ENCODE measurements around the gene GSE1. TPM values are rescaled to one million over a fixed set of nuclear protein-coding genes. Genes with fewer than 3 reads are reported as not detected.

Gene GSE1
- total and polyA plus RNA-seq, 2 of the 13 experiments (the other 11 are each of a cell fraction or from before 2014, with no cell fraction given) = 16.1 to 31.2 TPM

DNA sequence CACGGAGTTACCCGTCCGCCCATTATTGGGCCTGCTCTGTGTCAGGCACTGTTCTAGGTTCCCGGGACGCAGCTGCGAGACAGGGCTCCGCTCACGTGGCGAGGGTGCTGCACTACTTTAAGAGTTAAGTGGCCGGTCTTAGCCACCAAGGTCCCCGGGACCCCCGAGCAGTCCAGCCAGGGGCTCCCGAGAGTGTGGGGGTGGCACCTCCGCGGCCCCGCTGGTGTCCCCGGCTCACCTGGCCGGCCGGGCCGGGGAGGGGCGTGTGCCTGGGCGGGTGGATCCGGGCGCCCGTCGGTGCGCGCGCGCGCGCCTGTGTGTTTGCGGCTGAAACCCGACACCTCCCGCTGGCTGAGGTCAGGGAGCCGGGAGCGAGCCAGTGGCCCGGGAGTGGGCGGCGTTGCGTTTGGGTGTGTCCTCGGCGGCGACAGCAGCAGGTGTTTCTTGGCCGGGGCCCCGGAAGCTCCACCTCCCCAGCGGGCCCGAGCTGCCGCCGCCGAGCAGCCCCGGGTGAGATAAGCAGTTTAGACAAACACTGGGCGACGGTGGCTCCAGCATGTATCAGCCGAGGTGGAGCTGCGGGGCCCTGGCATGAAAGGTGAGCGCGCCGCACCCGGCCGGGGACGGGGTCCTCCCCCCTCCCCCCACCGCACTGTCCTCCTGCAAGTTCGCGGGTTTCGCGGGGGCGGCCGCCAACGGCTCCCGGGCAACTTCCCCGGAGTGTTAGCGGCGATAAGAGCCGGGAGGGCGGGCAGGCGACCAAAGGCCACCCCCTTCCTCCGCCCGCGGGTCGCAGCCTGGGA is at the start of gene GSE1 (continued):
- TF ChIP-seq HNRNPH1 (optimal IDR thresholded peaks at IDR 0.05; ENCODE audit: low read depth, low read length) (no peak), TARDBP (CRISPR knock-in tag; IDR thresholded peaks at IDR 0.05) (no peak), NFYC (CRISPR knock-in tag; IDR thresholded peaks at IDR 0.05) (peak; percentile 51; the same call in 1 of the 2 replicates), BRCA1 (CRISPR knock-in tag; IDR thresholded peaks at IDR 0.05) (peak; percentile 65; the same call in 1 of the 2 replicates), ARNT2 (CRISPR knock-in tag; IDR thresholded peaks at IDR 0.05; ENCODE audit: low read depth) (no peak; the same call in 1 of the 2 replicates), MAF1 (CRISPR knock-in tag; IDR thresholded peaks at IDR 0.05; ENCODE audit: borderline replicate concordance) (0 out of 2 replicates have a peak, but pooled peaks have one; percentile 30), JUNB (CRISPR knock-in tag; IDR thresholded peaks at IDR 0.05; ENCODE audit: borderline replicate concordance) (no peak), ZNF367 (CRISPR knock-in tag; IDR thresholded peaks at IDR 0.05; ENCODE audit: borderline replicate concordance) (no peak; the same call in 1 of the 2 replicates), YY1 (IDR thresholded peaks at IDR 0.05; ENCODE audit: insufficient read depth, insufficient replicate concordance, low read depth, low read length) (peak; percentile 28), PHB2 (IDR thresholded peaks at IDR 0.05; ENCODE audit: partially characterized antibody) (no peak), HDAC6 (IDR thresholded peaks at IDR 0.05; ENCODE audit: low read depth, low read length) (no peak), U2AF1 (optimal IDR thresholded peaks at IDR 0.05; ENCODE audit: low read depth, low read length) (peak; percentile 55), KDM2A (CRISPR knock-in tag; IDR thresholded peaks at IDR 0.05; ENCODE audit: borderline replicate concordance, low read depth) (peak; percentile 90), IKZF1 (IDR thresholded peaks at IDR 0.05) (no peak), NFRKB (IDR thresholded peaks at IDR 0.05) (no peak), MAFF (IDR thresholded peaks at IDR 0.05; ENCODE audit: low read depth, low read length) (no peak), SAP130 (CRISPR knock-in tag; IDR thresholded peaks at IDR 0.05; ENCODE audit: low read depth) (peak; percentile 99), TCF7L2 (IDR thresholded peaks at IDR 0.05; ENCODE audit: low read depth, low read length) (no peak)
- TF ChIP-seq, protein P1, sequence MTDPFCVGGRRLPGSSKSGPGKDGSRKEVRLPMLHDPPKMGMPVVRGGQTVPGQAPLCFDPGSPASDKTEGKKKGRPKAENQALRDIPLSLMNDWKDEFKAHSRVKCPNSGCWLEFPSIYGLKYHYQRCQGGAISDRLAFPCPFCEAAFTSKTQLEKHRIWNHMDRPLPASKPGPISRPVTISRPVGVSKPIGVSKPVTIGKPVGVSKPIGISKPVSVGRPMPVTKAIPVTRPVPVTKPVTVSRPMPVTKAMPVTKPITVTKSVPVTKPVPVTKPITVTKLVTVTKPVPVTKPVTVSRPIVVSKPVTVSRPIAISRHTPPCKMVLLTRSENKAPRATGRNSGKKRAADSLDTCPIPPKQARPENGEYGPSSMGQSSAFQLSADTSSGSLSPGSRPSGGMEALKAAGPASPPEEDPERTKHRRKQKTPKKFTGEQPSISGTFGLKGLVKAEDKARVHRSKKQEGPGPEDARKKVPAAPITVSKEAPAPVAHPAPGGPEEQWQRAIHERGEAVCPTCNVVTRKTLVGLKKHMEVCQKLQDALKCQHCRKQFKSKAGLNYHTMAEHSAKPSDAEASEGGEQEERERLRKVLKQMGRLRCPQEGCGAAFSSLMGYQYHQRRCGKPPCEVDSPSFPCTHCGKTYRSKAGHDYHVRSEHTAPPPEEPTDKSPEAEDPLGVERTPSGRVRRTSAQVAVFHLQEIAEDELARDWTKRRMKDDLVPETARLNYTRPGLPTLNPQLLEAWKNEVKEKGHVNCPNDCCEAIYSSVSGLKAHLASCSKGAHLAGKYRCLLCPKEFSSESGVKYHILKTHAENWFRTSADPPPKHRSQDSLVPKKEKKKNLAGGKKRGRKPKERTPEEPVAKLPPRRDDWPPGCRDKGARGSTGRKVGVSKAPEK (CRISPR knock-in tag; IDR thresholded peaks at IDR 0.05; ENCODE audit: borderline replicate concordance) = no peak
- TF ChIP-seq, protein P2, sequence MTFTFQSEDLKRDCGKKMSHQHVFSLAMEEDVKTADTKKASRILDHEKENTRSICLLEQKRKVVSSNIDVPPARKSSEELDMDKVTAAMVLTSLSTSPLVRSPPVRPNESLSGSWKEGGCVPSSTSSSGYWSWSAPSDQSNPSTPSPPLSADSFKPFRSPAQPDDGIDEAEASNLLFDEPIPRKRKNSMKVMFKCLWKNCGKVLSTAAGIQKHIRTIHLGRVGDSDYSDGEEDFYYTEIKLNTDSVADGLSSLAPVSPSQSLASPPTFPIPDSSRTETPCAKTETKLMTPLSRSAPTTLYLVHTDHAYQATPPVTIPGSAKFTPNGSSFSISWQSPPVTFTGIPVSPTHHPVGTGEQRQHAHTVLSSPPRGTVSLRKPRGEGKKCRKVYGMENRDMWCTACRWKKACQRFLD (CRISPR knock-in tag; IDR thresholded peaks at IDR 0.05; ENCODE audit: borderline replicate concordance) = peak; percentile 21; the same call in 1 of the 2 replicates
- TF ChIP-seq, protein P3, sequence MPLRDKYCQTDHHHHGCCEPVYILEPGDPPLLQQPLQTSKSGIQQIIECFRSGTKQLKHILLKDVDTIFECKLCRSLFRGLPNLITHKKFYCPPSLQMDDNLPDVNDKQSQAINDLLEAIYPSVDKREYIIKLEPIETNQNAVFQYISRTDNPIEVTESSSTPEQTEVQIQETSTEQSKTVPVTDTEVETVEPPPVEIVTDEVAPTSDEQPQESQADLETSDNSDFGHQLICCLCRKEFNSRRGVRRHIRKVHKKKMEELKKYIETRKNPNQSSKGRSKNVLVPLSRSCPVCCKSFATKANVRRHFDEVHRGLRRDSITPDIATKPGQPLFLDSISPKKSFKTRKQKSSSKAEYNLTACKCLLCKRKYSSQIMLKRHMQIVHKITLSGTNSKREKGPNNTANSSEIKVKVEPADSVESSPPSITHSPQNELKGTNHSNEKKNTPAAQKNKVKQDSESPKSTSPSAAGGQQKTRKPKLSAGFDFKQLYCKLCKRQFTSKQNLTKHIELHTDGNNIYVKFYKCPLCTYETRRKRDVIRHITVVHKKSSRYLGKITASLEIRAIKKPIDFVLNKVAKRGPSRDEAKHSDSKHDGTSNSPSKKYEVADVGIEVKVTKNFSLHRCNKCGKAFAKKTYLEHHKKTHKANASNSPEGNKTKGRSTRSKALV (CRISPR knock-in tag; IDR thresholded peaks at IDR 0.05) = peak; percentile 93
- TF ChIP-seq, protein P4, sequence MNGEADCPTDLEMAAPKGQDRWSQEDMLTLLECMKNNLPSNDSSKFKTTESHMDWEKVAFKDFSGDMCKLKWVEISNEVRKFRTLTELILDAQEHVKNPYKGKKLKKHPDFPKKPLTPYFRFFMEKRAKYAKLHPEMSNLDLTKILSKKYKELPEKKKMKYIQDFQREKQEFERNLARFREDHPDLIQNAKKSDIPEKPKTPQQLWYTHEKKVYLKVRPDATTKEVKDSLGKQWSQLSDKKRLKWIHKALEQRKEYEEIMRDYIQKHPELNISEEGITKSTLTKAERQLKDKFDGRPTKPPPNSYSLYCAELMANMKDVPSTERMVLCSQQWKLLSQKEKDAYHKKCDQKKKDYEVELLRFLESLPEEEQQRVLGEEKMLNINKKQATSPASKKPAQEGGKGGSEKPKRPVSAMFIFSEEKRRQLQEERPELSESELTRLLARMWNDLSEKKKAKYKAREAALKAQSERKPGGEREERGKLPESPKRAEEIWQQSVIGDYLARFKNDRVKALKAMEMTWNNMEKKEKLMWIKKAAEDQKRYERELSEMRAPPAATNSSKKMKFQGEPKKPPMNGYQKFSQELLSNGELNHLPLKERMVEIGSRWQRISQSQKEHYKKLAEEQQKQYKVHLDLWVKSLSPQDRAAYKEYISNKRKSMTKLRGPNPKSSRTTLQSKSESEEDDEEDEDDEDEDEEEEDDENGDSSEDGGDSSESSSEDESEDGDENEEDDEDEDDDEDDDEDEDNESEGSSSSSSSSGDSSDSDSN (CRISPR knock-in tag; IDR thresholded peaks at IDR 0.05) = peak; percentile 94
